Mesendoderm (in vitro differentiated cells): ENCODE data around the gene AGBL4.

Experiments used
- DNase-seq: peaks from one replicate; pipeline ENCODE4 v3.0.0; 2013
- H2AK5ac ChIP-seq: 2 replicates; pipeline ENCODE4 v1.6.1; 2013; ENCODE audit warnings: low read length, inconsistent platforms
- H2BK120ac ChIP-seq: 2 replicates; pipeline ENCODE4 v1.6.1; 2013; ENCODE audit warnings: low read depth, mild to moderate bottlenecking, low read length, moderate library complexity, mixed read lengths
- H2BK15ac ChIP-seq: replicated peaks from 2 replicates; pipeline ENCODE4 v1.6.1; 2013; ENCODE audit warnings: low read depth, mild to moderate bottlenecking, moderate library complexity
- H2BK5ac ChIP-seq: 2 replicates; pipeline ENCODE4 v1.6.1; 2013; ENCODE audit warnings: low read length, inconsistent platforms
- H3K18ac ChIP-seq: 2 replicates; pipeline ENCODE4 v1.6.1; 2013; ENCODE audit warnings: mild to moderate bottlenecking, low read length, mixed read lengths
- H3K23ac ChIP-seq: one replicate; pipeline ENCODE4 v1.6.1; 2013; ENCODE audit warnings: low read length
- H3K27ac ChIP-seq: 2 replicates; pipeline ENCODE4 v1.5.1; 2013; ENCODE audit warnings: low read depth, mild to moderate bottlenecking, inconsistent platforms, low read length, moderate library complexity
- H3K27me3 ChIP-seq: 2 replicates; pipeline ENCODE4 v1.6.1; 2013; ENCODE audit warnings: low read length, control low read depth, mild to moderate bottlenecking, inconsistent platforms; ENCODE audit not compliant: insufficient read depth, poor library complexity
- H3K36me3 ChIP-seq: 2 replicates; pipeline ENCODE4 v1.6.1; 2013; ENCODE audit warnings: low read length, inconsistent platforms; ENCODE audit not compliant: control insufficient read depth, insufficient read depth
- H3K4ac ChIP-seq: one replicate; pipeline ENCODE4 v1.6.1; 2013; ENCODE audit warnings: low read depth, mild to moderate bottlenecking, low read length, moderate library complexity
- H3K4me1 ChIP-seq: 2 replicates; pipeline ENCODE4 v1.6.1; 2013; ENCODE audit warnings: low read depth, low read length, inconsistent platforms; ENCODE audit not compliant: control insufficient read depth
- H3K4me2 ChIP-seq: 2 replicates; pipeline ENCODE4 v1.6.1; 2013; ENCODE audit warnings: low read length
- H3K4me3 ChIP-seq: 2 replicates; pipeline ENCODE4 v1.5.1; 2013; ENCODE audit warnings: mild to moderate bottlenecking, low read length
- H3K56ac ChIP-seq: one replicate; pipeline ENCODE4 v1.6.1; 2013; ENCODE audit warnings: low read length
- H3K79me1 ChIP-seq: 2 replicates; pipeline ENCODE4 v1.6.1; 2013; ENCODE audit warnings: low read length, inconsistent platforms
- H3K79me2 ChIP-seq: 2 replicates; pipeline ENCODE4 v1.6.1; 2013; ENCODE audit warnings: mild to moderate bottlenecking, low read length; ENCODE audit not compliant: control insufficient read depth, insufficient read depth
- H3K9ac ChIP-seq: 2 replicates; pipeline ENCODE4 v1.6.1; 2013; ENCODE audit warnings: low read length, inconsistent platforms
- H4K5ac ChIP-seq: one replicate; pipeline ENCODE4 v1.6.1; 2013; ENCODE audit warnings: low read length
- H4K8ac ChIP-seq: one replicate; pipeline ENCODE4 v1.6.1; 2013; ENCODE audit warnings: low read depth, mild to moderate bottlenecking, control low read depth, low read length, moderate library complexity
- WGBS: extraction: QIAGEN DNeasy Blood & Tissue Kit; methylation state at CpG from one replicate; pipeline ENCODE4 v1.1.7; 2013; ENCODE audit warnings: low lambda C conversion rate, missing lambda C conversion rate; ENCODE audit not compliant: insufficient coverage; ENCODE audit errors: extremely low coverage; 5-methylcytosine and 5-hydroxymethylcytosine counted together

The AGBL4 gene

GRCh38 chr1:48844187-48844586 lies 1179.6 kb downstream of the AGBL4 start:
- Histone ChIP-seq H3K9ac (no peak overlapping the region), H2BK5ac (no peak overlapping the region), H2BK120ac (no peak overlapping the region), H4K8ac (no peak overlapping the region), H3K23ac (no peak overlapping the region), H4K5ac (no peak overlapping the region), H3K36me3 (no peaks in the 10 kb centered on the region), H3K18ac (no peak overlapping the region), H3K4me2 (no peak overlapping the region), H3K4me3 (no peak overlapping the region), H3K79me1 (no peaks in the 10 kb centered on the region), H2AK5ac (no peak overlapping the region), H2BK15ac (no peak overlapping the region), H3K56ac (no peak overlapping the region), H3K79me2 (no peaks in the 10 kb centered on the region), H3K4ac (no peak overlapping the region), H3K4me1 (no peaks in the 10 kb centered on the region), H3K27me3 (no peaks in the 10 kb centered on the region), H3K27ac (no peak overlapping the region)
- no peak for DNase-seq
- WGBS = no CpG with 5 or more reads among the region's 3 CpGs

GRCh38 chr1:48841966-48842365 lies 1181.8 kb downstream of the AGBL4 start:
- H2BK15ac ChIP-seq = no peak overlapping the region
- no CpG with 5 or more reads among the region's 2 CpGs for WGBS
- no peak overlapping the region for H3K56ac ChIP-seq
- no peaks in the 10 kb centered on the region for H3K27me3 ChIP-seq
- H3K18ac ChIP-seq = no peak overlapping the region
- H3K79me2 ChIP-seq = no peaks in the 10 kb centered on the region
- no peak overlapping the region for H3K4me3 ChIP-seq
- no peak overlapping the region for H3K23ac ChIP-seq
- H3K4ac ChIP-seq = no peak overlapping the region
- H2AK5ac ChIP-seq = no peak overlapping the region
- no peak overlapping the region for H2BK120ac ChIP-seq
- no peak for DNase-seq
- H3K79me1 ChIP-seq = no peaks in the 10 kb centered on the region
- no peaks in the 10 kb centered on the region for H3K4me1 ChIP-seq
- no peak overlapping the region for H4K8ac ChIP-seq
- no peak overlapping the region for H3K9ac ChIP-seq
- no peak overlapping the region for H3K4me2 ChIP-seq
- no peak overlapping the region for H4K5ac ChIP-seq
- no peak overlapping the region for H2BK5ac ChIP-seq
- H3K27ac ChIP-seq = no peak overlapping the region
- no peaks in the 10 kb centered on the region for H3K36me3 ChIP-seq

GRCh38 chr1:48841461-48841860 lies 1182.3 kb downstream of the AGBL4 start:
- H3K56ac ChIP-seq = no peak overlapping the region
- H2BK5ac ChIP-seq = no peak overlapping the region
- no peak for DNase-seq
- no peaks in the 10 kb centered on the region for H3K4me1 ChIP-seq
- no peak overlapping the region for H3K4me2 ChIP-seq
- no peak overlapping the region for H4K8ac ChIP-seq
- no peak overlapping the region for H3K9ac ChIP-seq
- no peaks in the 10 kb centered on the region for H3K79me1 ChIP-seq
- no peaks in the 10 kb centered on the region for H3K27me3 ChIP-seq
- no peaks in the 10 kb centered on the region for H3K36me3 ChIP-seq
- H2BK15ac ChIP-seq = no peak overlapping the region
- H3K27ac ChIP-seq = no peak overlapping the region
- no peak overlapping the region for H3K18ac ChIP-seq
- H3K4me3 ChIP-seq = no peak overlapping the region
- H3K79me2 ChIP-seq = no peaks in the 10 kb centered on the region
- no peak overlapping the region for H2AK5ac ChIP-seq
- H3K4ac ChIP-seq = no peak overlapping the region
- no peak overlapping the region for H2BK120ac ChIP-seq
- no peak overlapping the region for H4K5ac ChIP-seq
- no CpG with 5 or more reads among the region's 3 CpGs for WGBS
- no peak overlapping the region for H3K23ac ChIP-seq

- Histone ChIP-seq H3K79me1 (no peaks in the 10 kb centered on the region), H3K27me3 (no peaks in the 10 kb centered on the region), H3K56ac (no peak overlapping the region), H3K36me3 (no peaks in the 10 kb centered on the region), H2BK5ac (no peak overlapping the region), H3K9ac (no peak overlapping the region), H2BK15ac (no peak overlapping the region), H4K8ac (no peak overlapping the region), H3K4ac (no peak overlapping the region), H4K5ac (no peak overlapping the region), H3K4me2 (no peak overlapping the region), H3K4me3 (no peak overlapping the region), H2BK120ac (no peak overlapping the region), H3K4me1 (no peaks in the 10 kb centered on the region), H3K23ac (no peak overlapping the region), H3K18ac (no peak overlapping the region), H3K79me2 (no peaks in the 10 kb centered on the region), H2AK5ac (no peak overlapping the region), H3K27ac (no peak overlapping the region)
- WGBS = no CpG with 5 or more reads among the region's 4 CpGs
- DNase-seq = no peak
Observed at GRCh38 chr1:48831120-48831978, 1192.4 kb downstream of the AGBL4 start.

- Histone ChIP-seq H2BK120ac (no peak overlapping the region), H3K56ac (no peak overlapping the region), H3K27ac (no peak overlapping the region), H3K23ac (no peak overlapping the region), H3K4me2 (no peak overlapping the region), H3K4me1 (no peaks in the 10 kb centered on the region), H3K9ac (no peak overlapping the region), H4K5ac (no peak overlapping the region), H3K4me3 (no peak overlapping the region), H3K4ac (no peak overlapping the region), H2AK5ac (no peak overlapping the region), H3K36me3 (no peaks in the 10 kb centered on the region), H2BK15ac (no peak overlapping the region), H3K27me3 (no peaks in the 10 kb centered on the region), H3K79me1 (no peaks in the 10 kb centered on the region), H4K8ac (no peak overlapping the region), H2BK5ac (no peak overlapping the region), H3K79me2 (no peaks in the 10 kb centered on the region), H3K18ac (no peak overlapping the region)
- WGBS = no CpG with 5 or more reads among the region's 2 CpGs
- no peak for DNase-seq
Observed at GRCh38 chr1:48830715-48831114, 1193.0 kb downstream of the AGBL4 start.

- Histone ChIP-seq H3K4me3 (no peak overlapping the region), H2BK5ac (no peak overlapping the region), H3K9ac (no peak overlapping the region), H3K27me3 (no peaks in the 10 kb centered on the region), H3K4ac (no peak overlapping the region), H2BK15ac (no peak overlapping the region), H3K56ac (no peak overlapping the region), H3K27ac (no peak overlapping the region), H3K23ac (no peak overlapping the region), H3K4me2 (no peak overlapping the region), H3K18ac (no peak overlapping the region), H4K8ac (no peak overlapping the region), H4K5ac (no peak overlapping the region), H2AK5ac (no peak overlapping the region), H3K36me3 (no peaks in the 10 kb centered on the region), H2BK120ac (no peak overlapping the region), H3K79me1 (no peaks in the 10 kb centered on the region), H3K4me1 (no peaks in the 10 kb centered on the region), H3K79me2 (no peaks in the 10 kb centered on the region)
- no peak for DNase-seq
Observed at GRCh38 chr1:48829446-48829845, 1194.3 kb downstream of the AGBL4 start.
